NT2/D1 (cell line): ENCODE measurements around the gene NRXN3.

Source experiments
- YY1 ChIP-seq: IDR thresholded peaks from 2 replicates; pipeline ENCODE4 v1.6.1; 2011; ENCODE audit not compliant: insufficient read length, insufficient read depth
- ZNF274 ChIP-seq: IDR thresholded peaks from 2 replicates; pipeline ENCODE4 v1.6.1; 2011; ENCODE audit warnings: mild to moderate bottlenecking, low read depth, low read length

GRCh38 chr14:78405079-78405856, 235.1 kb downstream of the NRXN3 start:
- no peak for TF ChIP-seq ZNF274
- no peak for TF ChIP-seq YY1
